RCC 7860 (cell line): ENCODE data around the gene FAM89B.

ENCODE experiments used
- DNase-seq: peaks from one replicate; pipeline ENCODE4 v3.0.0-alpha.2; 2015; ENCODE audit warnings: low spot score
- FAIRE-seq: peaks from 2 replicates; lab custom pipeline; 2012; peaks lifted over from hg19 to GRCh38; lab: Jason Lieb, UNC

Gene FAM89B

GRCh38 chr11:65538915-65539743 is 33.2 kb upstream of the FAM89B start:
- DNase-seq = no peak
- no peak for FAIRE-seq

GRCh38 chr11:65539744-65540289 is 32.5 kb upstream of the FAM89B start:
- no peak for DNase-seq

GRCh38 chr11:65540290-65541092 is 31.8 kb upstream of the FAM89B start:
- DNase-seq (peak; percentile 74), FAIRE-seq (no peak)

More at GRCh38 chr11:65539744-65540289, 32.5 kb upstream of the FAM89B start:
- no peak for FAIRE-seq

GRCh38 chr11:65541093-65541982 is 31.0 kb upstream of the FAM89B start:
- DNase-seq = no peak
- FAIRE-seq = no peak

- DNase-seq = no peak
- FAIRE-seq = no peak
These were observed 29.5 kb upstream of the FAM89B start for GRCh38 chr11:65542738-65543390.

GRCh38 chr11:65545853-65546216 is 26.5 kb upstream of the FAM89B start:
- FAIRE-seq = no peak
- DNase-seq = no peak

- no peak for DNase-seq
- no peak for FAIRE-seq
These were observed 25.9 kb upstream of the FAM89B start for GRCh38 chr11:65546217-65546958.

GRCh38 chr11:65547446-65548125 is 24.8 kb upstream of the FAM89B start:
- FAIRE-seq (no peak), DNase-seq (no peak)

GRCh38 chr11:65548395-65548794 is 23.9 kb upstream of the FAM89B start:
- FAIRE-seq (no peak), DNase-seq (no peak)

GRCh38 chr11:65549096-65549495 is 23.2 kb upstream of the FAM89B start:
- DNase-seq (peak; percentile 48), FAIRE-seq (no peak)

GRCh38 chr11:65551572-65552387 is 20.6 kb upstream of the FAM89B start:
- DNase-seq = no peak

GRCh38 chr11:65552388-65552951 is 19.9 kb upstream of the FAM89B start:
- DNase-seq (no peak), FAIRE-seq (no peak)

More at GRCh38 chr11:65551572-65552387, 20.6 kb upstream of the FAM89B start:
- FAIRE-seq = no peak

GRCh38 chr11:65553301-65554001 is 18.9 kb upstream of the FAM89B start:
- FAIRE-seq (no peak), DNase-seq (no peak)

GRCh38 chr11:65554057-65554818 is 18.1 kb upstream of the FAM89B start:
- DNase-seq (no peak), FAIRE-seq (no peak)

GRCh38 chr11:65554842-65555430 is 17.4 kb upstream of the FAM89B start:
- FAIRE-seq (no peak), DNase-seq (no peak)

GRCh38 chr11:65555693-65556231 is 16.6 kb upstream of the FAM89B start:
- peak; percentile 92 for DNase-seq
- FAIRE-seq = peak; percentile 91
